GM23338 (cell line): Measurements from ENCODE around the gene PRKCG. TPM values are rescaled to one million over a fixed set of nuclear protein-coding genes. Genes with fewer than 3 reads are reported as not detected.

Experiments
- ATAC-seq: fragments of 200-7000 bp; cut with Tn5 transposase; 3 replicates; pipeline ENCODE4 v1.9.1; 2020
- DNase-seq: peaks from one replicate; pipeline ENCODE4 v3.0.0-alpha.2; 2015; ENCODE audit warnings: low spot score
- H2AFZ ChIP-seq: fragments of 200-600 bp; sonication (generic); 2 replicates; pipeline ENCODE4 v1.8.0; 2016; ENCODE audit warnings: antibody characterized with exemption, mild to moderate bottlenecking, moderate library complexity
- H3F3A ChIP-seq: fragments of 200-600 bp; sonication (generic); replicated peaks from 2 replicates; pipeline ENCODE4 v1.8.0; 2017; ENCODE audit warnings: antibody characterized with exemption, mixed run types, low read depth
- H3K27ac ChIP-seq: fragments of 200-600 bp; sonication (generic); 2 replicates; pipeline ENCODE4 v1.6.1; 2016; ENCODE audit warnings: low read depth
- H3K27me3 ChIP-seq: fragments of 200-600 bp; sonication (generic); 2 replicates; pipeline ENCODE4 v1.8.0; 2016; ENCODE audit warnings: mild to moderate bottlenecking, mixed run types, moderate library complexity; ENCODE audit not compliant: insufficient read depth
- H3K36me3 ChIP-seq: fragments of 200-600 bp; sonication (generic); 2 replicates; pipeline ENCODE4 v1.8.0; 2016; ENCODE audit warnings: mild to moderate bottlenecking; ENCODE audit not compliant: insufficient read depth
- H3K4me1 ChIP-seq: fragments of 200-600 bp; sonication (generic); 2 replicates; pipeline ENCODE4 v1.8.0; 2016; ENCODE audit warnings: mild to moderate bottlenecking, moderate library complexity; ENCODE audit not compliant: insufficient read depth
- H3K4me2 ChIP-seq: fragments of 200-600 bp; sonication (generic); 2 replicates; pipeline ENCODE4 v1.7.1; 2017; ENCODE audit warnings: mixed run types
- H3K4me3 ChIP-seq: fragments of 200-600 bp; sonication (generic); 2 replicates; pipeline ENCODE4 v1.6.1; 2016; ENCODE audit warnings: mixed run types
- H3K79me2 ChIP-seq: fragments of 200-600 bp; sonication (generic); replicated peaks from 2 replicates; pipeline ENCODE4 v1.8.0; 2017; ENCODE audit warnings: mild to moderate bottlenecking; ENCODE audit not compliant: insufficient read depth
- H3K9me2 ChIP-seq: fragments of 200-600 bp; sonication (generic); 2 replicates; pipeline ENCODE4 v1.8.0; 2017; ENCODE audit not compliant: insufficient read depth
- H4K20me1 ChIP-seq: fragments of 200-600 bp; sonication (generic); replicated peaks from 2 replicates; pipeline ENCODE4 v1.8.0; 2017; ENCODE audit warnings: mild to moderate bottlenecking; ENCODE audit not compliant: insufficient read depth
- H3K27ac Mint-ChIP-seq: 2 replicates; pipeline ENCODE4 v1.8.0; 2020; ENCODE audit warnings: inconsistent platforms, mild to moderate bottlenecking, moderate library complexity, mixed read lengths
- H3K27me3 Mint-ChIP-seq: 3 replicates; pipeline ENCODE4 v1.8.0; 2022; ENCODE audit warnings: low read depth, mild to moderate bottlenecking, moderate library complexity, mixed read lengths, inconsistent platforms; ENCODE audit not compliant: insufficient read depth, poor library complexity
- H3K36me3 Mint-ChIP-seq: 3 replicates; pipeline ENCODE4 v1.8.0; 2021; ENCODE audit warnings: low read depth, mild to moderate bottlenecking, inconsistent platforms, moderate library complexity, mixed read lengths
- H3K4me1 Mint-ChIP-seq: 3 replicates; pipeline ENCODE4 v1.8.0; 2020; ENCODE audit warnings: mild to moderate bottlenecking, inconsistent platforms, mixed read lengths
- H3K4me3 Mint-ChIP-seq: 3 replicates; pipeline ENCODE4 v1.8.0; 2021; ENCODE audit warnings: moderate library complexity, mild to moderate bottlenecking, inconsistent platforms, mixed read lengths
- H3K9me3 Mint-ChIP-seq: 3 replicates; pipeline ENCODE4 v1.8.0; 2020; ENCODE audit warnings: moderate library complexity, mild to moderate bottlenecking, inconsistent platforms, mixed read lengths
- CREB1 ChIP-seq: fragments of 250-450 bp; sonication (Bioruptor Pico); IDR thresholded peaks from 2 replicates; pipeline ENCODE4 v1.5.0; 2020; ENCODE audit warnings: low read depth, mild to moderate bottlenecking, moderate library complexity
- CTCF ChIP-seq, 2 experiments: fragments of 200-600 bp in 1 of 2; sonication (generic) in 1 of 2; conservative IDR thresholded peaks; 2 replicates each; pipeline versions ENCODE4 v1.5.1 to v1.6.1; 2016 to 2017; ENCODE audit warnings: antibody characterized with exemption in 2 of 2, low read depth in 2 of 2, mild to moderate bottlenecking in 2 of 2, moderate library complexity in 1 of 2
- ETS1 ChIP-seq: IDR thresholded peaks from 2 replicates; pipeline ENCODE4 v1.6.1; 2016; ENCODE audit warnings: antibody characterized with exemption
- POLR2AphosphoS5 ChIP-seq: IDR thresholded peaks from 2 replicates; pipeline ENCODE4 v1.6.1; 2016; ENCODE audit warnings: antibody characterized with exemption, low read depth
- REST ChIP-seq: IDR thresholded peaks from one replicate; pipeline ENCODE4 v1.6.1; 2018; ENCODE audit warnings: antibody characterized with exemption; ENCODE audit not compliant: unreplicated experiment
- STAT1 ChIP-seq: IDR thresholded peaks from one replicate; pipeline ENCODE4 v1.6.1; 2016; ENCODE audit warnings: antibody characterized with exemption; ENCODE audit not compliant: unreplicated experiment
- polyA plus RNA-seq: library from polyadenylated mRNA; unstranded; fragments of >200 nt; fragmentation: Nextera tagmentation; extraction: Ambion mirVana; gene quantifications from 2 replicates; pipeline ENCODE4 v1.2.1, GENCODE V29; 2016
- total RNA-seq: library from RNA; depleted of rRNA; stranded (reverse); fragments of >200 nt; shearing (Covaris generic); gene quantifications from 2 replicates; pipeline ENCODE4 v1.2.3, GENCODE V29; 2014

The PRKCG gene
- total and polyA plus RNA-seq, 2 experiments from 2014 or later = 15.4 to 15.9 TPM

GRCh38 chr19:53942001-53942786, 60.2 kb downstream of the PRKCG start:
- Mint-ChIP-seq H3K4me1 (peaks cover 20% of the 10 kb centered on the region), H3K27me3 (peaks cover 15% of the 10 kb centered on the region), H3K36me3 (peaks cover 24% of the 10 kb centered on the region), H3K27ac (peak overlapping the region; percentile 80; the same call in 1 of the 2 replicates), H3K4me3 (peak overlapping the region; percentile 90), H3K9me3 (no peaks in the 10 kb centered on the region)
- no peak for TF ChIP-seq STAT1
- TF ChIP-seq CREB1 (CRISPR knock-in tag) = peak; percentile 58
- TF ChIP-seq REST = no peak
- TF ChIP-seq ETS1 = peak; percentile 38; the same call in 1 of the 2 replicates
- peak; percentile 100 for TF ChIP-seq POLR2AphosphoS5
- peak; percentile 84 to 92 for TF ChIP-seq CTCF (conservative IDR thresholded peaks at IDR 0.05; ENCODE audit: low read depth in 2 of 2)
- DNase-seq (peak; percentile 99), ATAC-seq (peak; percentile 83)
- H3K79me2 ChIP-seq = no peaks in the 10 kb centered on the region
- H3K27me3 ChIP-seq = no peaks in the 10 kb centered on the region
- H3K9me2 ChIP-seq = no peaks in the 10 kb centered on the region
- peak overlapping the region; percentile 91 for H3K27ac ChIP-seq
- H3K36me3 ChIP-seq = no peaks in the 10 kb centered on the region
- no peaks in the 10 kb centered on the region for H4K20me1 ChIP-seq
- peak overlapping the region; percentile 93 for H3K4me2 ChIP-seq
- no peak overlapping the region for H2AFZ ChIP-seq
- peak overlapping the region; percentile 87 for H3K4me3 ChIP-seq
- peaks cover 14% of the 10 kb centered on the region for H3K4me1 ChIP-seq
- peaks cover 24% of the 10 kb centered on the region for H3F3A ChIP-seq

GRCh38 chr19:53944416-53944815, 62.4 kb downstream of the PRKCG start:
- H3K27ac Mint-ChIP-seq = no peak overlapping the region
- H3K27me3 Mint-ChIP-seq = peaks cover 18% of the 10 kb centered on the region
- no peaks in the 10 kb centered on the region for H3K27me3 ChIP-seq
- TF ChIP-seq ETS1 (no peak), POLR2AphosphoS5 (peak; percentile 5; the same call in 1 of the 2 replicates)
- no peaks in the 10 kb centered on the region for H3K36me3 ChIP-seq
- no peaks in the 10 kb centered on the region for H3K9me2 ChIP-seq
- ATAC-seq (no peak), DNase-seq (no peak)
- H3K4me3 ChIP-seq = peak overlapping the region; percentile 58; the same call in 1 of the 2 replicates
- H3K79me2 ChIP-seq = no peaks in the 10 kb centered on the region
- H3K27ac ChIP-seq = 0 out of 2 replicates have a peak overlapping the region, but pooled peaks have one; percentile 48
- no peaks in the 10 kb centered on the region for H4K20me1 ChIP-seq
- peaks cover 21% of the 10 kb centered on the region for H3F3A ChIP-seq
- no peaks in the 10 kb centered on the region for H3K9me3 Mint-ChIP-seq
- H2AFZ ChIP-seq = no peak overlapping the region
- peaks cover 13% of the 10 kb centered on the region for H3K36me3 Mint-ChIP-seq
- peaks cover 16% of the 10 kb centered on the region for H3K4me1 ChIP-seq
- H3K4me2 ChIP-seq = peak overlapping the region; percentile 87
- H3K4me3 Mint-ChIP-seq = peak overlapping the region; percentile 73; the same call in 1 of the 3 replicates
- peaks cover 31% of the 10 kb centered on the region for H3K4me1 Mint-ChIP-seq
